Hematopoietic multipotent progenitor cell treated with erythropoietin and hydrocortisone succinate and interleukin-3 and kit ligand, for 6 days (in vitro differentiated cells): Measurements from ENCODE around the gene ZNF66.
"Not testable (repeated sequence)": the region's sequence is repeated elsewhere in the genome, so short reads cannot be mapped to it uniquely, and the experiment has no call there.

Experiments used
- DNase-seq: peaks from one replicate; pipeline ENCODE4 v3.0.0-alpha.2; 2015

Gene ZNF66

DNA sequence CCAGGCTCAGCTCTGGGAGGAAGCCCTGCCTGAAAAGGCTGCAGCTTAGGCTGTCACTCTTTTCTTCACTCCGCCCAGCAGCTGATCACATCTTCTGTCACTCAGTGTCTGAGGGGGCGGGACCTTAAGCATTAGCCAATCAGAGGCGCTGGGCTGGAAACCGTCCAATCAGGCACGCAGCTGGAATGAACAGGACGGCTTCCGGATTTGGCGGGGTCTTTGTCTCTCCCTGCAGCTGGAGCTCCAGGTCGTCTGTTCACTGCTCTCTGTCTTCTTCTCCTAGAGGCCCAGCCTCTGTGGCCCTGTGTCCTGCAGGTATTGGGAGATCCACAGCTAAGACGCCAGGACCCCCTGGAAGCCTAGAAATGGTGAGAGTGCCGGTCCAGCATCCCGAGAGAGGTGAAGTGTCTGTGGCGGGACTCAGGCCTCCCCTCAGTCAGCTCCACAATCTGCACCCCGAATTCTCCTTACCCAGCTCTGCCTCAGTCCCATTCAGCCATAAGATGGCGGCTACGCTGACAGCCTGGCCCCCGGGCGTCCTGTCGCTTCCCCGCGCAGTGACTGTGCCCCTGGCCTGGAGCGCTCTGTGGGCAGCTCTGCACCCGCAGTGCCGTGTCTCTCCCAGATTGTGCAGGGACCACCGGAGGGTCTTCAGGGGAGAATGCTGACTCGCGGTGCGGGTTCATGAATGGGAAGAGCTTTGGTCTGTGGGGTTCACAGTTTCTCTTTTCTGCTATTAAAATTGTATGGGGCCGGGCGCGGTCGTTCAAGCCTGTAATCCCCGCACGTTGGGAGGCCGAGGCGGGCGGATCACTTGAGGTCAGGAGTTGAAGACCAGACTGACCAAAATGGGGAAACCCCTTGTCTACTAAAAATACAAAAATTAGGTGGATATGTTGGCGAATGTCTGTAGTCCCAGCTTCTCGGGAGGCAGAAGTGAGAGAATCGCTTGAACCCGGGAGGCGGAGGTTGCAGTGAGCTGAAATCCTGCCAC, at the start of gene ZNF66:
Gene ZNF66, plus strand, starts transcription at position 222 of the 994 bp plus-strand sequence. Its CDS starts 144 bp downstream, at position 366.
- DNase-seq = peak; percentile 97

DNA sequence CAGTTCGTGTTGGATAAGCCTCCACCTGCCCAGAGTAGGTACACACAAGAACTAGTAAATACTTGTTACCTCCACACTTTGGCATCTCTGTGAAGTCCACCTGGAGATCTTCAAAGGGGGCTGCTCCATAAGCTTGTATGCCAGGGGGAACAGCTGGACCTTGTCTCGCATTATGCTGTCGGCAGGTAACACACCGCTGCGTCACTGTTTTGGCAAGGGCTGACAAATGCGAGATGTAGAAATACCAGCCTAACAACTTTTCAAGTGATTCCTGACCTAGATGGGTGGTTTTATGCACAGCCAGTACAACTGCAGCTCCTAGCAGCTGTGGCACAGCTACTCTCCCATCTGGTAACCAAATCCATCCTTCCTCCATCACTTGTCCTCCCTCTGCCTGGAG, 25.9 kb upstream of the ZNF66 start:
- not testable (repeated sequence) for DNase-seq

DNA sequence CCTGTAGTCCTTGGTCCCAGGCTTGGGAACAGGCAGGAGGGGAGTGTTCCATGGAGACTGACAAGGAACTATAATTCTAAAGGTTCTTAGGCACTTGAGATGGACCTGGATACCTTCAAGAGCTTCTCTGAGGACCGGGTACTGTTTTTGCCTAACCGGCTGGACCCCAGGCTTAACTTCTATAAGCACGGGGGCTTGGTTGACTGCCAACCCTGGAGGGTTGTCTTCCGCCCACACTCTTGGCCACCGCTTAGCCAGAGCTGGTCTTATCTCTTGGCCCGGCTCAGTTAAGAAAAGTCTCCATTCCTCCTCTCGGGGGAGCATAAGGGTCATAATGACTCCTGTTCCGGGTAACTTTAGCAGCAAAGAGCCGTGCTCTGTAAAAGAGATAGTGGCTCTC, 23.8 kb upstream of the ZNF66 start:
- DNase-seq = not testable (repeated sequence)

DNA sequence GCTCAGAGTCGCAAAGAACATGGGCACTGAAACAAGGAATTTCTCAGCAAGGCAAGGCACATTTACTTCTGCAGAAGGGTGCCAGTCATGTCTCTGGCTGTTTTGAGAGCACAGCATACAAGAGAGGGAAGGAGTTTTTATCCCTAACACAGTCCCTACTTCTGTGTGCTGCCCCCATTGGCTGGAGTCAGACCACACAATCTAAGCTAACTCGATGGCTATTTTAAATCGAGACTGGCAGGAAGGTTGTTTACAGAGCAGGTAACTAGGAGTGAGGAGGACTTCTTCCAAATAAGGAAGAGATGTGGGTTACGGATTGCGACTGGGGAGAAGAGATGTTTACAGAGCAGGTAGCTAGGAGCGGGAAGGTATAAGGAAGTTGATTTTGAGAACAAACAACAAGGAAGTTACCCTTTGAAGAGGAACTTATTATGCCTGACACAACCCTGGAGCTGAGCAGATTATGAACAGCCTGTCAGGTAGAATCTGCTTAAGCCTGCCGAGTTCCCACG, 6.8 kb upstream of the ZNF66 start:
- not testable (repeated sequence) for DNase-seq

DNA sequence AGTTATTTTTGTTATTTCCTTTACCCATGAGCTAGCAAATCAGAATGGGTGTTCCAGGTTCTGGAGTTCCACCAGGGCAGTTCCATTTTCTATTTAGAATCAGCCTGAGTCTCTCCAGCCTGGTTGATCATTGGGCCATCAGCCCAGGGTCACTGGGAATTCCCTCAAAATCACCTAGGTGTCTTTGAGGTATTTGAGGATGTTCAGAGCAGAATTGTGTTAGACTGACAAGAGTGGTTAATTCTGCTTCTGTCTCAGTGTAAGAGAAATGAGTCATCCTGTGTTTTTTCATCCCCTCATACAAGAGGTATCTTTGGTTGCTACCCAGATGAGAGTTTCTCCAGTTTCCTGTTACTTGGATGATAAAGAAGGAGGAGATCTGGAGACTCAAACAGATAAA, 11.7 kb downstream of the ZNF66 start:
- DNase-seq = no peak

DNA sequence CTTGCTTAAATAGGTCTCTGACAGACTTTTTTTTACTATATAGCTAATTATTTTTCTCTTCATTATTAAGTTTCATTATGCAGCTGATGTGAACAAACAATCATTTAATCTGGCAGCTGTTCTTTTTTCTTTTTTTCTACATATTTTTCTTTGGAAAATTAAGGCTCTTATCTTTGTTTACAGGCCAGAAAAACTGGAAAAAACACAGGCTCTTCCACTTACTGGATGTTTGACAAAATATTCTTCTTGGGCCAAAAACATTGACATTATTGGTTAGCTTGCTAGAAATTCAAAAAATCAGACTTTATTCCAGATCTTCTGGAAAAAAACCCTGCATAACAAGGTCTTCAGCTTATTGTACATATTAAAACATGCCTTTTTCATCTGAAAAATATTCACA, 15.7 kb downstream of the ZNF66 start:
- DNase-seq = no peak

DNA sequence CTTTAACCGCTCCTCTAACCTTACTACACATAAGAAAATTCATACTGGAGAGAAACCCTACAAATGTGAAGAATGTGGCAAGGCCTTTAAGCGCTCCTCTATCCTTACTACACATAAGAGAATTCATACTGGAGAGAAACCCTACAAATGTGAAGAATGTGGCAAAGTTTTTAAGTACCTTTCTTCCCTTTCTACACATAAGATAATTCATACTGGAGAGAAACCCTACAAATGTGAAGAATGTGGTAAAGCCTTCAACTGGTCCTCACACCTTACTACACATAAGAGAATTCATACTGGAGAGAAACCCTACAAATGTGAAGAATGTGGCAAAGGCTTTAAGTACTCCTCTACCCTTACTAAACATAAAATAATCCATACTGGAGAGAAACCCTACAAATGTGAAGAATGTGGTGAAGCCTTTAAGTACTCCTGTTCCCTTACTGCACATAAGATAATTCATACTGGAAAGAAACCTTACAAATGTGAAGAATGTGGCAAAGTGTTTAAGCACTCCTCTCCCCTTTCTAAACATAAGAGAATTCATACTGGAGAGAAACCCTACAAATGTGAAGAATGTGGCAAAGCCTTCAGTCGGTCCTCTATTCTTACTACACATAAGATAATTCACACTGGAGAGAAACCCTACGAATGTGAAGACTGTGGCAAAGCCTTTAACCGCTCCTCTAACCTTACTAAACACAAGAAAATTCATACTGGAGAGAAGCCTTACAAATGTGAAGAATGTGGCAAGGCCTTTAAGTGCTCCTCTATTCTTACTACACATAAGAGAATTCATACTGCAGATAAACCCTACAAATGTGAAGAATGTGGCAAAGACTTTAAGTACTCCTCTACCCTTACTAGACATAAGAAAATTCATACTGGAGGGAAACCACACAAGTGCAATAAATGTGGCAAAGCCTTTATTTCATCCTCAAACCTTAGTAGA, 30.5 kb downstream of the ZNF66 start:
- DNase-seq = not testable (repeated sequence)

DNA sequence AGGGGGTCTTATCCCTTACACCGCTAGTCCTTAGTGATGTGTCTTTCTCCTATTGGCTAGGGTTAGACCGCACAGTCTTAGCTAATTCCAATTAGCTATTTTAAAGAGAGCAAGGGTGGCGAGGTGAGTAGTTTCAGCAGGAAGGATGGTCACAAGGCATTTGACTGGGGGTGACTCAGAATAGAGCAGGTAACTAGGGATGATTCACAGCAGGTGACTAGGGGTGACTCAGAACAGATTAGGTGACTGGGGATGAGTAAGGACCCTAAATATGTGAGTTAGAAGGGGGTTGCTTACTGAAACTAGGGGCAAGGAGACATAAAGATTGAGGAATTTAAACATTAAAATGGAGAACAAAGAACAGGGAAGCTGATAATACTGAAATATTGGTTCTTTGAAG, 64.3 kb downstream of the ZNF66 start:
- no peak for DNase-seq
